SK-N-SH (cell line): ENCODE results near the gene MEX3D. TPM values are rescaled to one million over a fixed set of nuclear protein-coding genes. Genes with fewer than 3 reads are reported as not detected.

Source experiments
- CTCF ChIA-PET: fragments of 300-600, 350-600 bp; formaldehyde crosslinking; extraction: SDS; loops from one replicate; lab custom pipeline; 2021; lab: Yijun Ruan, JAX
- POLR2A ChIA-PET: fragments of 350-600 bp; sonication (Branson Sonifier 250); formaldehyde crosslinking; extraction: SDS; loops from one replicate; lab custom pipeline; 2020; ENCODE audit warnings: antibody characterized with exemption, inconsistent platforms; lab: Yijun Ruan, JAX
- DNase-seq: peaks from one replicate; pipeline ENCODE4 v3.0.0; 2012
- H2AFZ ChIP-seq: fragments of 200-600 bp; sonication (generic); 2 replicates; pipeline ENCODE4 v1.8.1; 2016; ENCODE audit warnings: antibody characterized with exemption, mild to moderate bottlenecking, low read depth
- H3F3A ChIP-seq: fragments of 200-600 bp; sonication (generic); replicated peaks from 2 replicates; pipeline ENCODE3; 2016; ENCODE audit warnings: antibody characterized with exemption, mild to moderate bottlenecking; ENCODE audit not compliant: insufficient read depth
- H3K27ac ChIP-seq, 2 experiments: fragments of 200-500 bp in 1 of 2; fragments of 200-600 bp in 1 of 2; sonication (Bioruptor generic) in 1 of 2; sonication (generic), shearing (Covaris generic) in 1 of 2; 2 replicates each; pipeline versions ENCODE4 v1.5.1 to v1.6.1; 2014 to 2016; ENCODE audit warnings: low read depth in 2 of 2, inconsistent platforms in 1 of 2, low read length in 1 of 2, mild to moderate bottlenecking in 1 of 2, mixed read lengths in 1 of 2
- H3K27me3 ChIP-seq: fragments of 200-600 bp; sonication (generic), shearing (Covaris generic); 2 replicates; pipeline ENCODE4 v1.6.1; 2016; ENCODE audit warnings: mixed run types; ENCODE audit not compliant: insufficient read depth
- H3K36me3 ChIP-seq, 2 experiments: fragments of 200-500 bp in 1 of 2; fragments of 200-600 bp in 1 of 2; sonication (Bioruptor generic) in 1 of 2; sonication (generic) in 1 of 2; replicated peaks in 1 of 2; 2 replicates each; pipeline versions ENCODE3 to v1.5.1; 2014 to 2016; ENCODE audit warnings: low read length in 1 of 2, mild to moderate bottlenecking in 1 of 2; ENCODE audit not compliant: insufficient read depth in 2 of 2, control insufficient read depth in 1 of 2
- H3K4me1 ChIP-seq, 2 experiments: fragments of 200-500 bp in 1 of 2; fragments of 200-600 bp in 1 of 2; sonication (Bioruptor generic) in 1 of 2; sonication (generic), shearing (Covaris generic) in 1 of 2; 2 replicates each; pipeline versions ENCODE4 v1.5.1 to v1.6.1; 2014 to 2016; ENCODE audit warnings: low read depth in 1 of 2, low read length in 1 of 2, mixed run types in 1 of 2; ENCODE audit not compliant: insufficient read depth in 2 of 2, control insufficient read depth in 1 of 2
- H3K4me2 ChIP-seq: fragments of 200-600 bp; sonication (generic), shearing (Covaris generic); 2 replicates; pipeline ENCODE4 v1.6.1; 2017; ENCODE audit warnings: mixed run types
- H3K4me3 ChIP-seq, 2 experiments: fragments of 200-500 bp in 1 of 2; fragments of 200-600 bp in 1 of 2; sonication (Bioruptor generic) in 1 of 2; sonication (generic), shearing (Covaris generic) in 1 of 2; 2 replicates each; pipeline versions ENCODE4 v1.5.1 to v1.8.1; 2014 to 2016; ENCODE audit warnings: low read depth in 2 of 2, inconsistent platforms in 1 of 2, low read length in 1 of 2, mild to moderate bottlenecking in 1 of 2, mixed read lengths in 1 of 2, moderate library complexity in 1 of 2
- H3K79me2 ChIP-seq: fragments of 200-600 bp; sonication (generic); 2 replicates; pipeline ENCODE4 v1.8.1; 2017; ENCODE audit warnings: mild to moderate bottlenecking; ENCODE audit not compliant: insufficient read depth
- H3K9ac ChIP-seq: fragments of 200-600 bp; sonication (generic); 2 replicates; pipeline ENCODE4 v1.6.1; 2017; ENCODE audit warnings: mixed run types
- H3K9me2 ChIP-seq: fragments of 200-600 bp; sonication (generic); 2 replicates; pipeline ENCODE4 v1.6.1; 2017; ENCODE audit warnings: mixed run types
- H3K9me3 ChIP-seq: fragments of 200-600 bp; sonication (generic); 2 replicates; pipeline ENCODE4 v1.6.1; 2017; ENCODE audit warnings: mixed run types, mild to moderate bottlenecking, moderate library complexity
- H4K20me1 ChIP-seq: fragments of 200-600 bp; sonication (generic); 2 replicates; pipeline ENCODE4 v1.6.1; 2017; ENCODE audit warnings: mild to moderate bottlenecking, mixed run types; ENCODE audit not compliant: insufficient read depth
- CHD2 ChIP-seq: fragments of 150-350 bp; IDR thresholded peaks from 2 replicates; pipeline ENCODE4 v1.6.1; 2018; ENCODE audit warnings: low read length; ENCODE audit not compliant: partially characterized antibody
- ELF1 ChIP-seq: IDR thresholded peaks from 2 replicates; pipeline ENCODE4 v1.4.0; 2012
- EZH2phosphoT487 ChIP-seq: fragments of 200-600 bp; sonication (generic); IDR thresholded peaks from 2 replicates; pipeline ENCODE4 v1.6.1; 2017; ENCODE audit warnings: low read depth, mixed run types, mild to moderate bottlenecking, antibody characterized with exemption, moderate library complexity, borderline replicate concordance
- FOXJ3 ChIP-seq: sonication (generic); formaldehyde crosslinking; IDR thresholded peaks from 2 replicates; pipeline ENCODE4 v1.5.1; 2020; ENCODE audit warnings: mild to moderate bottlenecking, missing genetic modification reagents
- FOXM1 ChIP-seq: IDR thresholded peaks from 2 replicates; pipeline ENCODE4 v1.4.0; 2012; ENCODE audit warnings: low read depth, mild to moderate bottlenecking
- JUND ChIP-seq: IDR thresholded peaks from 2 replicates; pipeline ENCODE4 v1.4.0; 2012
- MEF2A ChIP-seq: IDR thresholded peaks from 2 replicates; pipeline ENCODE4 v1.4.0; 2012; ENCODE audit warnings: low read depth, borderline replicate concordance
- MXI1 ChIP-seq: IDR thresholded peaks from 2 replicates; pipeline ENCODE4 v1.6.1; 2012; ENCODE audit warnings: mild to moderate bottlenecking, low read depth, low read length, improper control_type of control experiment
- NFIC ChIP-seq: IDR thresholded peaks from 2 replicates; pipeline ENCODE4 v1.4.0; 2012; ENCODE audit warnings: borderline replicate concordance
- NRF1 ChIP-seq: IDR thresholded peaks from 2 replicates; pipeline ENCODE4 v1.6.1; 2012; ENCODE audit warnings: low read depth, mild to moderate bottlenecking, low read length
- POLR2AphosphoS5 ChIP-seq: IDR thresholded peaks from 2 replicates; pipeline ENCODE4 v1.6.1; 2012; ENCODE audit warnings: low read depth, low read length
- RAD21 ChIP-seq: IDR thresholded peaks from 2 replicates; pipeline ENCODE4 v1.6.1; 2012; ENCODE audit warnings: mild to moderate bottlenecking, low read length
- RFX5 ChIP-seq: IDR thresholded peaks from 2 replicates; pipeline ENCODE4 v1.6.1; 2012; ENCODE audit warnings: mild to moderate bottlenecking, improper control_type of control experiment, low read length
- RXRA ChIP-seq: IDR thresholded peaks from 2 replicates; pipeline ENCODE4 v1.4.0; 2012; ENCODE audit warnings: low read depth, mild to moderate bottlenecking, borderline replicate concordance
- SIN3A ChIP-seq: IDR thresholded peaks from 2 replicates; pipeline ENCODE4 v1.6.1; 2012; ENCODE audit warnings: low read depth, mild to moderate bottlenecking, low read length, moderate library complexity, borderline replicate concordance
- SMC3 ChIP-seq: IDR thresholded peaks from 2 replicates; pipeline ENCODE4 v1.6.1; 2012; ENCODE audit warnings: low read depth, low read length, improper control_type of control experiment
- TAF1 ChIP-seq: IDR thresholded peaks from 2 replicates; pipeline ENCODE4 v1.6.1; 2012; ENCODE audit warnings: low read depth, mild to moderate bottlenecking, low read length, moderate library complexity, borderline replicate concordance
- TCF12 ChIP-seq: IDR thresholded peaks from 2 replicates; pipeline ENCODE4 v1.4.0; 2012
- YY1 ChIP-seq: IDR thresholded peaks from 2 replicates; pipeline ENCODE4 v1.4.0; 2012; ENCODE audit warnings: low read depth, mild to moderate bottlenecking
- WGBS: methylation state at CpG from one replicate; pipeline ENCODE4 v1.1.6; 2017; ENCODE audit warnings: low lambda C conversion rate; 5-methylcytosine and 5-hydroxymethylcytosine counted together
- polyA plus RNA-seq, 3 experiments: library from polyadenylated mRNA; depleted of rRNA; stranded (reverse); fragments of >200 nt; gene quantifications; 2 replicates each; pipeline ENCODE4 v1.2.3, GENCODE V29; 2012
- TF ChIP-seq, protein P1 (sequence below): IDR thresholded peaks from 2 replicates; pipeline ENCODE4 v1.4.0; 2012; ENCODE audit warnings: low read depth
- TF ChIP-seq, protein P2 (sequence below): IDR thresholded peaks from 2 replicates; pipeline ENCODE4 v1.6.1; 2012; ENCODE audit warnings: mild to moderate bottlenecking, low read depth, low read length, moderate library complexity
- TF ChIP-seq, protein P3 (sequence below): IDR thresholded peaks from 2 replicates; pipeline ENCODE4 v1.4.0; 2012; ENCODE audit warnings: low read depth, borderline replicate concordance
- TF ChIP-seq, protein P4 (sequence below): IDR thresholded peaks from 2 replicates; pipeline ENCODE4; 2012

Gene MEX3D
- polyA plus RNA-seq, 1 of the 3 experiments (the other 2 are of a cell fraction) = 14.9 TPM

DNA sequence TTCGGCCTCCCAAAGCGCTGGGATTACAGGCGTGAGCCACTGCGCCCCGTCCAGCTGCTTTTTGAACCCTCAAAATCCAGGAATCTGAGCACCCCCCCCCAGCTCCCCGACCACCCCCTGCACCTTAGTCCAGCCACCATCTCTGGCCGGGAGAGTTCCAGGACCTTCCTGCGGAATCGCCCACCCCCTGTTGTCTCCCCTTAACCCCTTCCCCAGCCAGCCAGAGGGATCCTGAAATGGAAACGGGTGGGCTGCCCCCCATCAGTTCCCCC lies 25.3 kb upstream of the MEX3D start:
- H2AFZ ChIP-seq = no peak overlapping the region

DNA sequence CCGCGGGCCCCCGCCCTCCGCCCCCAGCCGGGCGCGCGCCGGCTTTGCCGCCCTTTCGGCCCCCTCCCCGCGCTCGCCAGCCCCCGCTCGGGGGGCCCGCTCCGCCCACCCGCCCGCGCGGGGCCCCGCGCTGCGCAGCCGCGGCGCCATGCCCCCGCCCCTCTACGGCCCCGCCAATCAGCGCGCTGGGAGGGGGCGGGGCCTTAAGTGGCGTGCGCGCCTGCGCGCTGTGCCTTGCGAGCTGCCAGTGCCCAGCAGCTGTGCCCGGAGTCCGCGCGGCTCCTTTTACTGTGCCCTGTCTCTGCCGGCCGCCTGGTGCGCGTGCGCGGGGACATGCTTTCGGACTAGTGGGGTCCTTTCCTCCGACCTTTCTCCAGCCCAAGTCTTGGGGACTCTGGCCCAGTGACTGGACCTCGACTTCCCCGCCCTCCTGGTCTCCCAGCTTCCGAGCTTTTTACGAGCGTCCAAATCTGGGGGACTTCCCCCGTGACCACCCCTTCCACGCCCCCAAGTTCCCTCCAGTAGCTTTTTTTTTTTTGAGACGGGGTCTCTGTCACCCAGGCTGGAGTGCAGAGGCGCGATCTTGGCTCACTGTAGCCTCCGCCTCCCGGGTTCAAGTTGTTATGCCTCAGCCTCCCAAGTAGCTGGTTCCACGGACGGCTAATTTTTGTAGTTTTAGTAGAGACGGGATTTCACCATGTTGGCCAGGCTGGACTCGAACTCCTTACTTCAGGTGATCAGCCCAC lies 24.8 kb upstream of the MEX3D start, which contains the start of gene MBD3:
MBD3 (minus strand) TSS at position 111 of the 746 bp plus-strand sequence. CDS start 234 bp downstream, outside the sequence.
- H3K4me1 ChIP-seq = peaks cover 9% of the 10 kb centered on the region in 2 experiments; a peak in 1 of 4 replicates
- H3K9me2 ChIP-seq = no peaks in the 10 kb centered on the region
- POLR2A ChIA-PET = interaction anchor here (0.5 to 1.3 kb wide), 6 partner anchors 9 to 267 kb away, joined by 3 to 15 read pairs (median 4); partner anchors contain the start of gene UQCR11
- H3K27ac ChIP-seq = peak within 1 kb of the TSS; percentile 82 to 93
- WGBS = 20% methylated on average over 16 of the region's 68 CpGs
- no peaks in the 10 kb centered on the region for H3K9me3 ChIP-seq
- H3K79me2 ChIP-seq = peaks cover 42% of the 10 kb centered on the region
- peaks cover 21% of the 10 kb centered on the region; the same call in 1 of the 2 replicates for H4K20me1 ChIP-seq
- CTCF ChIA-PET = interaction anchor here (1.2 to 4.2 kb wide), 3 partner anchors 13 to 203 kb away, joined by 3 to 24 read pairs (median 5); no protein-coding TSS in a partner anchor
- H3K36me3 ChIP-seq = peaks cover 7 to 13% of the 10 kb centered on the region in 2 experiments
- peak; percentile 100 for DNase-seq
- H3K27me3 ChIP-seq = no peaks in the 10 kb centered on the region
- peak within 1 kb of the TSS; percentile 97 for H3K9ac ChIP-seq
- H3F3A ChIP-seq = peaks cover 8% of the 10 kb centered on the region
- H3K4me3 ChIP-seq = peak within 1 kb of the TSS; percentile 69 to 88
- peak within 1 kb of the TSS; percentile 99 for H3K4me2 ChIP-seq
- peak within 1 kb of the TSS; percentile 82 for H2AFZ ChIP-seq
- TF ChIP-seq JUND = no peak
- TF ChIP-seq, protein P1, sequence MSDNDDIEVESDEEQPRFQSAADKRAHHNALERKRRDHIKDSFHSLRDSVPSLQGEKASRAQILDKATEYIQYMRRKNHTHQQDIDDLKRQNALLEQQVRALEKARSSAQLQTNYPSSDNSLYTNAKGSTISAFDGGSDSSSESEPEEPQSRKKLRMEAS = no peak
- TF ChIP-seq CHD2 = no peak
- TF ChIP-seq, protein P2, sequence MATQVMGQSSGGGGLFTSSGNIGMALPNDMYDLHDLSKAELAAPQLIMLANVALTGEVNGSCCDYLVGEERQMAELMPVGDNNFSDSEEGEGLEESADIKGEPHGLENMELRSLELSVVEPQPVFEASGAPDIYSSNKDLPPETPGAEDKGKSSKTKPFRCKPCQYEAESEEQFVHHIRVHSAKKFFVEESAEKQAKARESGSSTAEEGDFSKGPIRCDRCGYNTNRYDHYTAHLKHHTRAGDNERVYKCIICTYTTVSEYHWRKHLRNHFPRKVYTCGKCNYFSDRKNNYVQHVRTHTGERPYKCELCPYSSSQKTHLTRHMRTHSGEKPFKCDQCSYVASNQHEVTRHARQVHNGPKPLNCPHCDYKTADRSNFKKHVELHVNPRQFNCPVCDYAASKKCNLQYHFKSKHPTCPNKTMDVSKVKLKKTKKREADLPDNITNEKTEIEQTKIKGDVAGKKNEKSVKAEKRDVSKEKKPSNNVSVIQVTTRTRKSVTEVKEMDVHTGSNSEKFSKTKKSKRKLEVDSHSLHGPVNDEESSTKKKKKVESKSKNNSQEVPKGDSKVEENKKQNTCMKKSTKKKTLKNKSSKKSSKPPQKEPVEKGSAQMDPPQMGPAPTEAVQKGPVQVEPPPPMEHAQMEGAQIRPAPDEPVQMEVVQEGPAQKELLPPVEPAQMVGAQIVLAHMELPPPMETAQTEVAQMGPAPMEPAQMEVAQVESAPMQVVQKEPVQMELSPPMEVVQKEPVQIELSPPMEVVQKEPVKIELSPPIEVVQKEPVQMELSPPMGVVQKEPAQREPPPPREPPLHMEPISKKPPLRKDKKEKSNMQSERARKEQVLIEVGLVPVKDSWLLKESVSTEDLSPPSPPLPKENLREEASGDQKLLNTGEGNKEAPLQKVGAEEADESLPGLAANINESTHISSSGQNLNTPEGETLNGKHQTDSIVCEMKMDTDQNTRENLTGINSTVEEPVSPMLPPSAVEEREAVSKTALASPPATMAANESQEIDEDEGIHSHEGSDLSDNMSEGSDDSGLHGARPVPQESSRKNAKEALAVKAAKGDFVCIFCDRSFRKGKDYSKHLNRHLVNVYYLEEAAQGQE = no peak
- TF ChIP-seq MXI1 = peak; percentile 62
- no peak for TF ChIP-seq NFIC
- TF ChIP-seq, protein P3, sequence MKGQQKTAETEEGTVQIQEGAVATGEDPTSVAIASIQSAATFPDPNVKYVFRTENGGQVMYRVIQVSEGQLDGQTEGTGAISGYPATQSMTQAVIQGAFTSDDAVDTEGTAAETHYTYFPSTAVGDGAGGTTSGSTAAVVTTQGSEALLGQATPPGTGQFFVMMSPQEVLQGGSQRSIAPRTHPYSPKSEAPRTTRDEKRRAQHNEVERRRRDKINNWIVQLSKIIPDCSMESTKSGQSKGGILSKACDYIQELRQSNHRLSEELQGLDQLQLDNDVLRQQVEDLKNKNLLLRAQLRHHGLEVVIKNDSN = no peak
- TF ChIP-seq RXRA = no peak
- no peak for TF ChIP-seq YY1
- TF ChIP-seq MEF2A = no peak
- TF ChIP-seq RAD21 = no peak
- no peak for TF ChIP-seq FOXJ3 (CRISPR knock-in tag)
- TF ChIP-seq SMC3 = no peak
- TF ChIP-seq ELF1 = no peak
- peak; percentile 91 for TF ChIP-seq NRF1
- TF ChIP-seq TAF1 = peak; percentile 63; the same call in 1 of the 2 replicates
- no peak for TF ChIP-seq TCF12
- 0 out of 2 replicates have a peak, but pooled peaks have one; percentile 18 for TF ChIP-seq SIN3A
- TF ChIP-seq, protein P4, sequence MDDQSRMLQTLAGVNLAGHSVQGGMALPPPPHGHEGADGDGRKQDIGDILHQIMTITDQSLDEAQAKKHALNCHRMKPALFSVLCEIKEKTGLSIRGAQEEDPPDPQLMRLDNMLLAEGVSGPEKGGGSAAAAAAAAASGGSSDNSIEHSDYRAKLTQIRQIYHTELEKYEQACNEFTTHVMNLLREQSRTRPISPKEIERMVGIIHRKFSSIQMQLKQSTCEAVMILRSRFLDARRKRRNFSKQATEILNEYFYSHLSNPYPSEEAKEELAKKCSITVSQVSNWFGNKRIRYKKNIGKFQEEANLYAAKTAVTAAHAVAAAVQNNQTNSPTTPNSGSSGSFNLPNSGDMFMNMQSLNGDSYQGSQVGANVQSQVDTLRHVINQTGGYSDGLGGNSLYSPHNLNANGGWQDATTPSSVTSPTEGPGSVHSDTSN = peak; percentile 25; the same call in 1 of the 2 replicates
- TF ChIP-seq RFX5 = no peak
- TF ChIP-seq POLR2AphosphoS5 = peak; percentile 86
- TF ChIP-seq FOXM1 = no peak

More for the DNA sequence above, 25.3 kb upstream of the MEX3D start:
- Histone ChIP-seq H3K4me3 (peak overlapping the region in 1 of 2 experiments; percentile 62; a peak in 2 of 4 replicates), H3K36me3 (peaks cover 12 to 15% of the 10 kb centered on the region in 2 experiments), H3K79me2 (peaks cover 37% of the 10 kb centered on the region), H3K4me2 (peak overlapping the region; percentile 85), H3K4me1 (peaks cover 8 to 9% of the 10 kb centered on the region in 2 experiments; a peak in 1 of 4 replicates), H3K9me2 (no peaks in the 10 kb centered on the region), H3K9ac (no peak overlapping the region; the same call in 1 of the 2 replicates), H3K27ac (no peak overlapping the region), H4K20me1 (peaks cover 19% of the 10 kb centered on the region; the same call in 1 of the 2 replicates), H3K27me3 (no peaks in the 10 kb centered on the region), H3K9me3 (no peaks in the 10 kb centered on the region), H3F3A (peaks cover 8% of the 10 kb centered on the region)
- WGBS = 77% methylated on average over 9 of the region's 10 CpGs
- DNase-seq = no peak
- ChIA-PET CTCF (interaction anchor here (1.2 to 4.2 kb wide), 3 partner anchors 13 to 203 kb away, joined by 3 to 24 read pairs (median 5); no protein-coding TSS in a partner anchor), POLR2A (interaction anchor here (0.8 to 1.3 kb wide), 2 partner anchors 12 to 27 kb away, joined by 4 to 15 read pairs; partner anchors contain the start of gene UQCR11)
- no peak for TF ChIP-seq RFX5
- TF ChIP-seq EZH2phosphoT487 = no peak
